Central memory CD8-positive, alpha-beta T cell (primary cell): ENCODE results near the gene ALDH18A1.

Experiments used
- ATAC-seq: fragments of 150-1000 bp; cut with Tn5 transposase; replicated peaks from 2 replicates; pipeline ENCODE4 v1.10.0; 2022; ENCODE audit warnings: mild to moderate bottlenecking, moderate FRiP score, moderate number of reproducible peaks; ENCODE audit not compliant: poor library complexity, severe bottlenecking; ENCODE audit errors: extremely low read depth
- DNase-seq, 2 donors: peaks; one replicate each; pipeline ENCODE4 v3.0.0; 2021; ENCODE audit warnings: low spot score in 2 of 2
- H3K27ac Mint-ChIP-seq: one replicate; pipeline ENCODE4 v1.8.0; 2022; ENCODE audit warnings: low read depth, mild to moderate bottlenecking, moderate library complexity, mixed read lengths
- H3K27me3 Mint-ChIP-seq: one replicate; pipeline ENCODE4 v1.8.0; 2022; ENCODE audit warnings: mixed read lengths
- H3K36me3 Mint-ChIP-seq: one replicate; pipeline ENCODE4 v1.8.0; 2022; ENCODE audit warnings: mild to moderate bottlenecking, moderate library complexity, mixed read lengths; ENCODE audit not compliant: insufficient read depth
- H3K4me1 Mint-ChIP-seq: one replicate; pipeline ENCODE4 v1.8.0; 2022; ENCODE audit warnings: mixed read lengths
- H3K4me3 Mint-ChIP-seq: one replicate; pipeline ENCODE4 v1.8.0; 2022; ENCODE audit warnings: mild to moderate bottlenecking, moderate library complexity, mixed read lengths
- H3K9me3 Mint-ChIP-seq: one replicate; pipeline ENCODE4 v1.8.0; 2022; ENCODE audit warnings: mixed read lengths

Gene ALDH18A1

DNA sequence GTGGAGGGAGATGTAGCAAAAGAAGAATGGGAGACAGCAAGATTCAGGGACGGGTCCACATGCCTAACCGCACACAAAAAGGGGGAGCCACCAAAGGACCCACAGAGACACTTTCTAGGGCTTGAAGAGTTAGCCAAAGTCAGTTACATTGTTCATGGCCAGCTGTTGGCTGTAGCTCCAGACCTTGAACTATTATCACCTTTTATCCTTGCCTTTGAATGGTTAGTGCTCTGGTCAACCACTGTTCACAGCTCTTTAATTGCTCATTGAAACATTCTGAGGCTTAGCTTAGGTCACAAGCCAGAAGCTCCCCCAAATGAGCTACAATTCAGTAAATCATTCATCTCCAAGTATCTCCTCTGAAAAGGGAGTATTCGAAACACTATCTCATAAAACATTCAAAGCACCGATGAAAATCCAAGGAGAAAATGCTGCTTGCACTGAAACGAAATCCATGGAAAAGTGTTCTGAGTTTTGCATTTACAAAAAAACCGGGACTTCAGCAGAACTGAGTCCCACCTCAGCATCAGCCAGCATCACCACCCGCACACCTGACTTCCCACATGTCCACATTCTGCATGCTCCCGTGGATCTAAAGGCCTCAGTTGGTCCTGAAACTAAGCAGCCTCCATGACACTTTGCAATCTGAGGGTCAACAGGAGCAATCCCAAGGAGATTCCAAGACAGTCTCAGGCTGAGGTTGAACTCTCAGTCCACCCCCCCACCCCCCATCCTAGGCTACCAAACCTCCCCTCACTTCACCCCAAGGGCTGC is 99.3 kb downstream of the ALDH18A1 start:
- H3K9me3 Mint-ChIP-seq: no peaks in the 10 kb centered on the region
- no peak for DNase-seq
- ATAC-seq: no peak
- peaks cover 18% of the 10 kb centered on the region for H3K27me3 Mint-ChIP-seq
- H3K4me1 Mint-ChIP-seq: peaks cover 15% of the 10 kb centered on the region
- H3K27ac Mint-ChIP-seq: no peak overlapping the region
- H3K4me3 Mint-ChIP-seq: no peak overlapping the region
- H3K36me3 Mint-ChIP-seq: peaks cover 8% of the 10 kb centered on the region
